Brain microvascular endothelial cell (primary cell): ENCODE data around the gene PAN3.

Source experiments
- DNase-seq: peaks from one replicate; pipeline ENCODE4 v3.0.0-alpha.2; 2020
- H3K27ac ChIP-seq: fragments of 250-450 bp; sonication (Bioruptor Pico); 2 replicates; pipeline ENCODE4 v1.5.1; 2020; ENCODE audit warnings: mild to moderate bottlenecking, moderate library complexity
- H3K27me3 ChIP-seq: fragments of 250-450 bp; sonication (Bioruptor Pico); replicated peaks from 2 replicates; pipeline ENCODE4 v1.5.1; 2020; ENCODE audit warnings: mild to moderate bottlenecking
- H3K36me3 ChIP-seq: fragments of 250-450 bp; sonication (Bioruptor Pico); replicated peaks from 2 replicates; pipeline ENCODE4 v1.5.1; 2020; ENCODE audit warnings: mild to moderate bottlenecking
- H3K4me3 ChIP-seq: 2 replicates; pipeline ENCODE4 v1.5.1; 2011; ENCODE audit warnings: low read depth, mild to moderate bottlenecking, control low read depth, low read length, moderate library complexity
- in situ Hi-C: cut with HindIII; loops from 2 replicates; pipeline ENCODE4 v1.10.0; 2017; ENCODE audit warnings: low sequenced_read_pairs, low pct_ligation_motif_present
- TF ChIP-seq, protein P1 (sequence below): IDR thresholded peaks from 2 replicates; pipeline ENCODE4 v1.5.1; 2011; ENCODE audit warnings: low read depth, mild to moderate bottlenecking, moderate library complexity, low read length, control low read depth, inconsistent platforms; ENCODE audit errors: missing control alignments

PAN3 gene

DNA sequence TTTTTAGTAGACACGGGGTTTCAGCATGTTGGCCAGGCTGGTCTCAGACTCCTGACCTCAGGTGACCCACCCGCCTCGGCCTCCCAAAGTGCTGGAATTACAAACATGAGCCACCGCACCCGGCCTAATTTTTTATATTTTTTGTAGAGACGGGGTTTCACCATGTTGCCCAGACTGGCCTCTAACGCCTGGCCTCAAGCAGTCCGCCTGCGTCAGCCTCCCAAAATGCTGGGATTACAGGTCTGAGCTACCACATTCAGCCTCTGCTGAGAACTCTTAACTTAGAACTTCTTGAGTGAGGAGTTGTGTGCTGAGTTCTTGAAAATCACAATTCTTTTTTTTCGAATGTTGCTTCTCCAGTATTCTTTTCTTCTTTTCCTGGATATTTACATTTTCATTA, 112.2 kb downstream of the PAN3 start:
- DNase-seq, result no peak
- H3K27ac ChIP-seq, result no peak overlapping the region
- H3K4me3 ChIP-seq, result no peak overlapping the region
- H3K27me3 ChIP-seq, result no peaks in the 10 kb centered on the region
- TF ChIP-seq, protein P1, sequence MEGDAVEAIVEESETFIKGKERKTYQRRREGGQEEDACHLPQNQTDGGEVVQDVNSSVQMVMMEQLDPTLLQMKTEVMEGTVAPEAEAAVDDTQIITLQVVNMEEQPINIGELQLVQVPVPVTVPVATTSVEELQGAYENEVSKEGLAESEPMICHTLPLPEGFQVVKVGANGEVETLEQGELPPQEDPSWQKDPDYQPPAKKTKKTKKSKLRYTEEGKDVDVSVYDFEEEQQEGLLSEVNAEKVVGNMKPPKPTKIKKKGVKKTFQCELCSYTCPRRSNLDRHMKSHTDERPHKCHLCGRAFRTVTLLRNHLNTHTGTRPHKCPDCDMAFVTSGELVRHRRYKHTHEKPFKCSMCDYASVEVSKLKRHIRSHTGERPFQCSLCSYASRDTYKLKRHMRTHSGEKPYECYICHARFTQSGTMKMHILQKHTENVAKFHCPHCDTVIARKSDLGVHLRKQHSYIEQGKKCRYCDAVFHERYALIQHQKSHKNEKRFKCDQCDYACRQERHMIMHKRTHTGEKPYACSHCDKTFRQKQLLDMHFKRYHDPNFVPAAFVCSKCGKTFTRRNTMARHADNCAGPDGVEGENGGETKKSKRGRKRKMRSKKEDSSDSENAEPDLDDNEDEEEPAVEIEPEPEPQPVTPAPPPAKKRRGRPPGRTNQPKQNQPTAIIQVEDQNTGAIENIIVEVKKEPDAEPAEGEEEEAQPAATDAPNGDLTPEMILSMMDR, result no peak
- H3K36me3 ChIP-seq, result no peaks in the 10 kb centered on the region
- in situ Hi-C loops, result no loop called here

DNA sequence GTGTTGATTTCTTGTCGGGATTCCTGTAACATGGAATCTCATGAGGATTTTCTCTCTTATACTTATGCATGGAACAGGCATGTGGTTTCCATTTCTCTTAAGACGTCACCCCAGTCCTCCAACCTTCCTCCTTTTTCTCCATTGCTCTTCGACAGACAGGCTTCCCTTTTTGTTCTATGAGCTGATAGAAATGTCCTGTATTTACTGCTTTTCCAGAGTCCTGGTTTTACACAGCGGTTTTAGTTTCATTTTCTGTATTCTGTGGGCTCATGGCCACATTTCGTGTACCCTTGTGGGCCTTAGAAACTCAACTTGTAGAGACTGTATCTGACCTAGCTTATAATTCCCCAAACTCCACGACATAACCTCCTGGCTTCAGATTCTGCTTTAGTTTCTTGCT, 113.1 kb downstream of the PAN3 start:
- TF ChIP-seq, protein P1, result no peak
- in situ Hi-C loops, result no loop called here
- Histone ChIP-seq H3K27ac (no peak overlapping the region), H3K27me3 (no peaks in the 10 kb centered on the region), H3K4me3 (no peak overlapping the region), H3K36me3 (no peaks in the 10 kb centered on the region)
- DNase-seq, result no peak

DNA sequence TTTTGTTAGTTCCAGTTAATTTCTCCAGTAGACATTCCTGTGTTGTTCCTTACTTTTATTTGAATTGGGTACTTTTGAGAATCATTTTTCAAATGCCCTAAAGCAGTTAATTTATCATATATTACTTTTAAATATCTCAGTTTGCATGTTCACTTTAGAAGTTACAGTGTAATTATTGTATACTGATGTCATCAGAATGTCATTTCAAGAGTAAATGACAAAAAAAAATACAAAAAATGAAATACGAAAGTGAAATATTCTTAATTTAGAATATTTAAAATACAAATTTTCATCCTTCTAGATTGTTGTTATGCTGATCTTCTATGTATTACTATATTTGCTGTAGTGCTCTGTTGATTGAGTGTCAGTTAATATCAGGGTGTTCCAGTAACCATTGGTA, 114.2 kb downstream of the PAN3 start:
- H3K36me3 ChIP-seq, result peaks cover 2% of the 10 kb centered on the region
- no peak for DNase-seq
- TF ChIP-seq, protein P1, result no peak
- no peaks in the 10 kb centered on the region for H3K27me3 ChIP-seq
- H3K4me3 ChIP-seq, result no peak overlapping the region
- in situ Hi-C loops, result no loop called here
- no peak overlapping the region for H3K27ac ChIP-seq

DNA sequence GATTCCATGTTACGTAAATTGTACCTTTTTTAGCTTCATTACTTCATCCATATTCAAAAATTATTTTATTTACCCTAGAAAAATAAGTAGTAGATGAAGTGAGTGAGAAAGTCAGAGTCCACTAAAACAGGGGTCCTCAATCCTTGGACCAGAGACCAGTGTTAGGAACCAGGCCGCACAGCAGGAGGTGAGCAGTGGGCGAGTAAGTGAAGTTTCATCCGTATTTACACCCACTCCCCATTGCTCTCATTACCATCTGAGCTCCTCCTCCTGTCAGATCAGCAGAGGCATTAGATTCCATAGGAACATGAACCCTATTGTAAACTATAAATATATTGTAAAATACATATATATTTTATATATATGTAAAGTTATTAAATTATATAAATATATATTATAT, 119.0 kb downstream of the PAN3 start:
- TF ChIP-seq, protein P1, result no peak
- H3K36me3 ChIP-seq, result peaks cover 7% of the 10 kb centered on the region
- in situ Hi-C loops, result no loop called here
- H3K27me3 ChIP-seq, result no peaks in the 10 kb centered on the region
- DNase-seq, result no peak
- no peak overlapping the region for H3K27ac ChIP-seq
- H3K4me3 ChIP-seq, result no peak overlapping the region

DNA sequence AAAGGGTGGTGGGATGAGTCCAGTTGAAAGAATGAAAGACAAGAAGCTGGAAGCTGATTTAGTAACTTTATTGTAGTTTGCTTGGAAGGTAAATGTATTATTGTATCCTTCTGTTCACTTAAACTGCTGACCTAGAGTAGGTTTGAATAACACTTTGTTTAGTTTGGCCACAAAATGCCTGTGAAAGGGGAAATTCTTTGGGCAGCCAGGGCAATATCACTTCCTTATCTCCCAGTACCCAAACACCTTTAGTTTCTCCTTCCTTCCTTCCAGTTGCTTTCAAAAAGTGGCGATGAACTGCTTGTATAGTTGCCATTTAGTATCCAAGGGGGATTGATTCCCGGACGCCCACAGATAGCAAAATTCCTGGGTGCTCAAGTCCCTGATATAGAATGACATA, 120.1 kb downstream of the PAN3 start:
- H3K36me3 ChIP-seq, result peaks cover 7% of the 10 kb centered on the region
- DNase-seq, result no peak
- no peak overlapping the region for H3K4me3 ChIP-seq
- TF ChIP-seq, protein P1, result no peak
- H3K27ac ChIP-seq, result no peak overlapping the region
- no peaks in the 10 kb centered on the region for H3K27me3 ChIP-seq
- in situ Hi-C loops, result no loop called here

DNA sequence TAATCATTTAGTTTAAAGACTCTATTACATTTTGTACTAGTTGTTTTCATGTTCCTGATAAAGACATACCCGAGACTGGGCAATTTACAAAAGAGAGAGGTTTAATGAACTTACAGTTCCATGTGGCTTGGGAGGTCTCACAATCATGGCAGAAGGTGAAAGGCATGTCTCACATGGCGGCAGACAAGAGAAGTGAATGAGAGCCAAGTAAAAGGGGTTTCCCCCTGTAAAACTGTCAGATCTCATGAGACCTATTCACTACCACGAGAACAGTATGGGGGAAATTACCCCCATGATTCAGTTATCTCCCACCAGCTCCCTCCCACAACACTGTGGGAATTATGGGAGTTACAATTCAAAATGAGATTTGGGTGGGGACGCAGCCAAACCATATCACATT, 129.2 kb downstream of the PAN3 start:
- no peak for DNase-seq
- Histone ChIP-seq H3K4me3 (no peak overlapping the region), H3K36me3 (peaks cover 18% of the 10 kb centered on the region), H3K27me3 (no peaks in the 10 kb centered on the region), H3K27ac (no peak overlapping the region)
- in situ Hi-C loops, result no loop called here
- TF ChIP-seq, protein P1, result no peak
